ENCODE data around the gene NSUN7.

Gene NSUN7

GRCh38 chr4:40723728-40724127, 26.0 kb upstream of the NSUN7 start:
- no peak for TF ChIP-seq CTCF (conservative IDR thresholded peaks at IDR 0.05; ENCODE audit: control insufficient read depth, insufficient read depth, low read depth, low read length)
- H3K4me3 ChIP-seq (ENCODE audit: control insufficient read depth, low read depth, low read length): no peak overlapping the region
- DNase-seq (ENCODE audit: low read depth): no peak

GRCh38 chr4:40728333-40728732, 21.4 kb upstream of the NSUN7 start:
- no peak for TF ChIP-seq CTCF (conservative IDR thresholded peaks at IDR 0.05; ENCODE audit: control insufficient read depth, insufficient read depth, low read depth, low read length)
- no peak for DNase-seq (ENCODE audit: low read depth)
- H3K4me3 ChIP-seq (ENCODE audit: control insufficient read depth, low read depth, low read length): no peak overlapping the region

- H3K4me3 ChIP-seq (ENCODE audit: control insufficient read depth, low read depth, low read length): no peak overlapping the region
- DNase-seq (ENCODE audit: low read depth): no peak
- no peak for TF ChIP-seq CTCF (conservative IDR thresholded peaks at IDR 0.05; ENCODE audit: control insufficient read depth, insufficient read depth, low read depth, low read length)
Measured at GRCh38 chr4:40729555-40729954, 20.2 kb upstream of the NSUN7 start.

GRCh38 chr4:40730091-40730679, 19.6 kb upstream of the NSUN7 start:
- DNase-seq (ENCODE audit: low read depth): no peak
- TF ChIP-seq CTCF (conservative IDR thresholded peaks at IDR 0.05; ENCODE audit: control insufficient read depth, insufficient read depth, low read depth, low read length): no peak
- no peak overlapping the region for H3K4me3 ChIP-seq (ENCODE audit: control insufficient read depth, low read depth, low read length)

DNA sequence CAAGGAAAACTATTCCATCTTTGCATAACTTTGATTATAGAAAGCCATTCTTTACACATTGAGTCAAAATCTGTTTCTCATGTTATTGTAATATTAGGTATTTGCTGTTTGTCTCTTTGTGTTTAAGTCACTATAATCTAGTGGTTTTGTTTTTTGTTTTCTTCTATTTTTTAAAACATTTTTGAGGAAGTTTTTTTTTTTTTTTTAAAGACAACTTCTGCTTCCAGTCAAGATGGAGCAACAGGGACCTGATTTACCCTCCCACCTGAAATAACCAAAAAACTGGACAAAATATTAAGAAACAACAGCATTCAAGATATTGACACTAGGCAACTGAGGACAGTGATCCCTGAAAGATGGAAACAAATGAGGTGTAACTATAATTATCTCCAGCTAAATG, 18.4 kb upstream of the NSUN7 start:
- no peak overlapping the region for H3K4me3 ChIP-seq (ENCODE audit: control insufficient read depth, low read depth, low read length)
- TF ChIP-seq CTCF (conservative IDR thresholded peaks at IDR 0.05; ENCODE audit: control insufficient read depth, insufficient read depth, low read depth, low read length): no peak
- DNase-seq (ENCODE audit: low read depth): no peak

DNA sequence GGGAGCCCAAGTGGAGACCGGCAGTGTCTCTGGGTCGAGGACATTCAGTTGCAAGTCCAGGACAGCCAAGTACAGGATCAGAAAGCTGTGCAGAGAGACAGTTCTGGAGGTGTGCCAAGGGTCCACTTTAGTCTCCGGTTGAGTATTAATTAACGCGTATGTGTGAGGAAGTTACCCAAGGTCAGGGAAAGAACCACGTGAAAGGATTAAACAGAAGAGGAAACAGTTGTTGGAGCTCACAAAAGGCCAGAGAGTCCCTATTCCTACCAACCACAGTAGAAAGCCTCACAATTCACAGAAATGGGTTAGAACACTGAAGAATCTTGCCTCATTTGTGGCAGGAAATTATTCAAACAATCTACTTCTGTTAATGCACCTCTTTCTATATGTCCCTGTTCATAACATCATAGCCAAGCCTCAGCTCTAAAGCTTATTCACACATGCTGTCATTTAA, 17.9 kb upstream of the NSUN7 start:
- no peak for DNase-seq (ENCODE audit: low read depth)
- no peak overlapping the region for H3K4me3 ChIP-seq (ENCODE audit: control insufficient read depth, low read depth, low read length)
- TF ChIP-seq CTCF (conservative IDR thresholded peaks at IDR 0.05; ENCODE audit: control insufficient read depth, insufficient read depth, low read depth, low read length): no peak

DNA sequence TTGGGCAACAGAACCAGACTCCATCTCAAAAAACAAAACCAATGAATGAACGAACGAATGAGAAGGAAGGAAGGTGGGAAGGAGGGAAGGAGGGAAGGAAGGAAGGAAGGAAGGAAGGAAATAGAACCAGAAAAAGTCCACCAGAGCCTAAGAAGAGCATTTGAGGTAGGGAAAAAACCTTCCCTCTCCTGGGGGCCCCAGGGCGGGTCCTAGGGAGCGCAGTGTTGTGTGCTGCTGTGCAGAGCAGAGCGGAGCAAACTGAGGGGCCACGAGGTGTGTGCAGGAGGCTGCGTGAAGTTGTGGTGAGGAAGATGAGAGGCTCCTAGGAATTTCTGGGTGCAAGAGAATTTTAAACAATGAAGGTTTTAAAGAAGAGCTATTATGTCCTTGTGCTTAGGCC, 16.0 kb upstream of the NSUN7 start:
- no peak overlapping the region for H3K4me3 ChIP-seq (ENCODE audit: control insufficient read depth, low read depth, low read length)
- no peak for TF ChIP-seq CTCF (conservative IDR thresholded peaks at IDR 0.05; ENCODE audit: control insufficient read depth, insufficient read depth, low read depth, low read length)

More for the DNA sequence above, 16.0 kb upstream of the NSUN7 start:
- DNase-seq (ENCODE audit: low read depth): no peak
